ENCODE measurements around the gene ROBO1. TPM values are rescaled to one million over a fixed set of nuclear protein-coding genes. Genes with fewer than 3 reads are reported as not detected.

Gene ROBO1
- total RNA-seq, 1 donor from 2014 or later = 27.1 TPM

- intact Hi-C loops (cut with DNase I) = no loop called here
- H3K4me1 ChIP-seq = no peaks in the 10 kb centered on the region
- no peaks in the 10 kb centered on the region for H3K9me3 ChIP-seq
- H3K36me3 ChIP-seq = no peaks in the 10 kb centered on the region
- no peak overlapping the region for H3K27ac ChIP-seq
- no peak overlapping the region for H3K4me3 ChIP-seq
- ATAC-seq (no peak), DNase-seq (no peak)
- TF ChIP-seq CTCF (IDR thresholded peaks at IDR 0.05) = no peak
- no peaks in the 10 kb centered on the region for H3K27me3 ChIP-seq
Measured at GRCh38 chr3:79012946-79013362, 754.8 kb downstream of the ROBO1 start.

- ATAC-seq = no peak
- Histone ChIP-seq H3K27ac (no peak overlapping the region), H3K36me3 (no peaks in the 10 kb centered on the region), H3K4me3 (no peak overlapping the region), H3K27me3 (no peaks in the 10 kb centered on the region), H3K9me3 (no peaks in the 10 kb centered on the region), H3K4me1 (no peaks in the 10 kb centered on the region)
- no peak for DNase-seq
- intact Hi-C loops (cut with DNase I) = no loop called here
- TF ChIP-seq CTCF (IDR thresholded peaks at IDR 0.05) = no peak
Measured at GRCh38 chr3:79012530-79012913, 755.3 kb downstream of the ROBO1 start.

- no peaks in the 10 kb centered on the region for H3K36me3 ChIP-seq
- no peaks in the 10 kb centered on the region for H3K4me1 ChIP-seq
- TF ChIP-seq CTCF (IDR thresholded peaks at IDR 0.05) = no peak
- DNase-seq = no peak
- H3K4me3 ChIP-seq = no peak overlapping the region
- no peak for ATAC-seq
- H3K27ac ChIP-seq = no peak overlapping the region
- intact Hi-C loops (cut with DNase I) = no loop called here
- no peaks in the 10 kb centered on the region for H3K27me3 ChIP-seq
- H3K9me3 ChIP-seq = no peaks in the 10 kb centered on the region
Measured at GRCh38 chr3:79011821-79012529, 755.8 kb downstream of the ROBO1 start.

- H3K4me3 ChIP-seq = no peak overlapping the region
- no peaks in the 10 kb centered on the region for H3K4me1 ChIP-seq
- H3K36me3 ChIP-seq = no peaks in the 10 kb centered on the region
- H3K27ac ChIP-seq = no peak overlapping the region
- DNase-seq (no peak), ATAC-seq (no peak)
- no peaks in the 10 kb centered on the region for H3K27me3 ChIP-seq
- no peaks in the 10 kb centered on the region for H3K9me3 ChIP-seq
- no peak for TF ChIP-seq CTCF (IDR thresholded peaks at IDR 0.05)
- intact Hi-C loops (cut with DNase I) = no loop called here
Measured at GRCh38 chr3:79009861-79010260, 757.9 kb downstream of the ROBO1 start.

- no peak overlapping the region for H3K4me3 ChIP-seq
- intact Hi-C loops (cut with DNase I) = no loop called here
- H3K9me3 ChIP-seq = no peaks in the 10 kb centered on the region
- no peaks in the 10 kb centered on the region for H3K27me3 ChIP-seq
- no peaks in the 10 kb centered on the region for H3K4me1 ChIP-seq
- DNase-seq (no peak), ATAC-seq (no peak)
- no peak for TF ChIP-seq CTCF (IDR thresholded peaks at IDR 0.05)
- no peak overlapping the region for H3K27ac ChIP-seq
- H3K36me3 ChIP-seq = no peaks in the 10 kb centered on the region
Measured at GRCh38 chr3:79006077-79006476, 761.7 kb downstream of the ROBO1 start.

GRCh38 chr3:79005084-79005483 lies 762.7 kb downstream of the ROBO1 start:
- TF ChIP-seq CTCF (IDR thresholded peaks at IDR 0.05) = no peak
- intact Hi-C loops (cut with DNase I) = no loop called here
- Histone ChIP-seq H3K27ac (no peak overlapping the region), H3K36me3 (no peaks in the 10 kb centered on the region), H3K27me3 (no peaks in the 10 kb centered on the region), H3K4me1 (no peaks in the 10 kb centered on the region), H3K4me3 (no peak overlapping the region), H3K9me3 (no peaks in the 10 kb centered on the region)
- DNase-seq (no peak), ATAC-seq (no peak)

Measured in upper lobe of right lung (tissue), 1 donor.